ENCODE measurements around the gene SLC25A53. TPM values are rescaled to one million over a fixed set of nuclear protein-coding genes. Genes with fewer than 3 reads are reported as not detected.
"Not testable (repeated sequence)": the region's sequence is repeated elsewhere in the genome, so short reads cannot be mapped to it uniquely, and the experiment has no call there.

Gene SLC25A53
- total RNA-seq, 1 donor from 2014 or later = 7.5 TPM

GRCh38 chrX:104075778-104076445, 80.9 kb downstream of the SLC25A53 start, which contains the start of gene TMSB15C:
TMSB15C (minus strand) TSS chrX:104076236.
- intact Hi-C loops (cut with micrococcal nuclease) = not testable (repeated sequence)

- intact Hi-C loops (cut with micrococcal nuclease) = not testable (repeated sequence)
Measured at GRCh38 chrX:104062636-104063035, 94.2 kb downstream of the SLC25A53 start.

GRCh38 chrX:104054956-104055355, 101.9 kb downstream of the SLC25A53 start:
- intact Hi-C loops (cut with micrococcal nuclease) = not testable (repeated sequence)

Other genes with a start within 250 kb of the SLC25A53 start
- 7.7 and 8.3 TPM in 2 replicates for gene TMSB15B, start 194.4 kb downstream of the SLC25A53 start, total RNA-seq
- not detected in 2 replicates for gene H2BW1, start 143.3 kb downstream of the SLC25A53 start, total RNA-seq
- gene H2BW2, start 117.1 kb downstream of the SLC25A53 start, total RNA-seq = not detected in 2 replicates
- gene TMSB15C, start 80.8 kb downstream of the SLC25A53 start, total RNA-seq = 3.3 and 4.6 TPM in 2 replicates
- gene ZCCHC18, start 44.5 kb downstream of the SLC25A53 start, total RNA-seq = 0.34 and 0.90 TPM in 2 replicates
- 13.4 and 14.0 TPM in 2 replicates for gene FAM199X, start 9.4 kb upstream of the SLC25A53 start, total RNA-seq
- not detected in 2 replicates for gene ESX1, start 97.9 kb upstream of the SLC25A53 start, total RNA-seq